GM19239 (cell line): ENCODE measurements around the gene KCNG2.
"Not testable (repeated sequence)": the region's sequence is repeated elsewhere in the genome, so short reads cannot be mapped to it uniquely, and the experiment has no call there.

Experiments
- DNase-seq: peaks from one replicate; pipeline ENCODE4 v3.0.0; 2011; ENCODE audit warnings: low spot score; ENCODE audit not compliant: insufficient read length
- FAIRE-seq: peaks from 2 replicates; lab custom pipeline; 2011; peaks lifted over from hg19 to GRCh38; lab: Jason Lieb, UNC

KCNG2 gene

DNA sequence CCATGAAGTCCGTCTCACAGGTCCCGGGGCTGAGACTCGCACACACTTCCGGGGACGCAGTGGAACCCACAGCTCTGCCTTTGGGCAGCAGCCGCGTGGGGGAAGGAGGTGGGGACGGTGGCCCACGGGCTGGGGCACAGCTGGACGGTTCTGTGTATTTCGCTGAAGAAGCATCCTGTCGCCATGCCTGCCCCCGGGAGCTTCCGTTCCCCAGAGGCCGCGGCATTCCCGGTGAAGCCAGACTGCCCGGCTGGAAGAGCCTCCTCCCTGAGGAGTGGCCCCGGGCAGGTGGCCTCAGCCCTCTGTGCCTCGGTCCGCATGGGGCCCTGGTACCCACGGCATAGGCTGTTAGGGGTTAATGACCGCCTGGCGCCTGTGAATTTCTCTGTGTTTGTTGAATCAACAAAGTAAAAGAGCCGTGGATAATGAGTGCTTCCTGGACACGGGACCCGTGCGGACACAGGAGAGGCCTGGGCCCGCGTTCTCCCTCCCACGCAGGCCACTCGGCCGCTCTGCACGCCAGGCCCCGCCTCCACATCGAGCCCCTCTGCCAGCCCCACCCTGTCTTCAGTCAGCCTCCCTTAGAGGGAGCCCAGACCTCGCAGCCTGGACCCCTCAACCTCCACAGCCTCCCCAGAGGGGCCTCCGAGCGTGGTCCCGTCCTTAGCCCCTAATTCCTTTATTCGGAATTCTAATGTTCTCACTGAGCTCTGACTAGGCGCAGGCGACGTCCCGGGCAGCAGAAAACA, 51.0 kb downstream of the KCNG2 start:
- DNase-seq (no peak), FAIRE-seq (no peak)

DNA sequence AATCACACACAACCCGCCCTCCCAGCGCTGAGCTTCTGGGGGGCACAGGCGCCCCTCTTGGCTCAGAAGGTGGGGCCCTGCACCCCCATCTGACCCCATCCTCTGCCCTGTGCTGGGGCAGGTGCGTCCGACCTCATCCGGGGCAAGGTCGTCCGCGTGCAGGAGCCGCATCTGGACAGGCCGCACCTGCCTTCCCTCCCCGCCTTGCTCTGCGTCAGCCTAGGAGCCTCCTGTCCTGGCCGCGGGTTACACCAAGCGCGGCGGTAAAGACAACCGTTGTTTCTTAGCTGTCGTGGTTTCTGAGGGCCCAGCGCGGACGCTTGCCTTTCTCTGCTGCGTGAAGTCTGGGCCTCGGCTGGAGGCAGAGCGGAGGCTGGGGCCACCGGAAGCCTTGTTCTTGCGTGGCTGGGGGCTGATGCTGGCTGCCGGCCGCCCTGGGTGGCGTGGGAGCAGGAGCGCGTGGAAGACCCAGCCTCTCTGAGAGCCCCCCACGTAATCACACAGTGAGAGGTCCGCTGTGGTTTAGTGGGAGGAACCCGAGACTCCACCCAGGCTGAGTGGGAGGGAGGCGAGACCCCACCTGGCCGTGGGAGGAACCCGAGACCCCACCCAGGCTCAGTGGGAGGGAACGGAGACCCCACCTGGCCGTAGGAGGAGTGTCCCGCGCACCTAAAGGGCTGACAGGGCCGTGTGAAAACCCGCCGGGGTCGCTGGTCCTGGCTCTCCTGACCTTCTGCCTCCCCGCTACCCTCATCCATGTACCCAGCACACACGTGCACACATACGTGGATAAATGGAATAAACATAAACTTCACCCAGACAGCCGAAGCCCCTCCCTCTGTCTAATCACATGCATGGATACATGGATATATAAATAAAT, 51.8 kb downstream of the KCNG2 start:
- DNase-seq (no peak), FAIRE-seq (no peak)

DNA sequence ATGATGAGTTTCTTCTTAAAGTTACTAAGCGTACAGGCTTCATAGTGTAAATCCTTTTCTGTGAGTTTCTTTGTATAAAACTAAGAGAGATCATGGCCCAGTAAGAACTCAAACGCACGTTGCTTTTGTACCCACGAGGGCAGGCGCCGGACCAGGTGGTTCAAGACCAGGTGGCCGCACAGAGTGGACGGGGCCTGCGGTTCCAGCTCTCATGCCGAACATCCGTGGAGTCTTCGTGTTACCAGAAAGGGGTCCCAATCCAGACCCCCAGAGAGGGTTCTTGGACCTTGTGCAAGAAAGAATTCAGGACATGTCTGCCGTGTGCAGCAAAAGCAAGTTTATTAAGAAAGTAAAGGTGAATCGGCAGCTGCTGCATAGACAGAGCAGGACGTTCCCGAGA, 53.0 kb downstream of the KCNG2 start:
- DNase-seq, result no peak
- no peak for FAIRE-seq

DNA sequence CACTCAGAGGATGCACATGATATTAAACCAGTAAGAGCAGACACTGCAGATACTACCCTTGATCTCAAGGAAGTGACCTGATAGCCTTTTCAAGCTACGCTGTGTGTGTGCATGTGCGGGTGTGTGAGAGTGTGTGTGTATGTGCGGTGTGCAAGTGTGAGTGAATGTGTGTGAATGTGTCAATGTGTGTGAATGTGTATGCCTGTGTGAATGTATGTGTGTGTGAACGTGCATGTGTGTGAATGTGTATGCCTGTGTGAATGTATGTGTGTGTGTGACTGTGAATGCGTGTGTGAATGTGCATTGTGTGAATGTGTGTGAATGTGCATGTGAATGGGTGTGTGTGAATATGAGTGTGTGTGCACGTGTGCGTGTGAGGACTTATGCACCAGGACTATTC, 53.8 kb downstream of the KCNG2 start:
- DNase-seq, result no peak
- FAIRE-seq, result no peak

DNA sequence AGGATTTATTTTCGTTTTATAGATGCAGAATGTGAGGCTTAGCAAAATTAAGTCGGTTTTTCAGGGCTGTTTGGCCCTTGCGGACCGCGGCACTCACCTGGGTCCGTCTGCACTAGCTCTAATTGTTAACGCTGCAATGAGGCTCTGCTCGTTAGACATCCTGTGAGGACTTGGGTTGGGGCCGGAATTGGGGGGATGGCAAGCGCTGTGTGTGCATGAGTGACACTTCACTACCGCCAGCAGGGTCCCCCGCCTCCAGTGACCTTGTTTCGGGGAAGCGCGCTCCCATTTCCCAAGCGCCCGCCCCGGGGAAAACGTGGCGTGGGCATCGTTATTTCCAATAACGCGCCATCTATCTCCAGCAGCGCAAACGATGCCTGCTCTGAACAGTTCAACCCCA, 54.2 kb downstream of the KCNG2 start:
- DNase-seq, result no peak
- FAIRE-seq, result no peak

DNA sequence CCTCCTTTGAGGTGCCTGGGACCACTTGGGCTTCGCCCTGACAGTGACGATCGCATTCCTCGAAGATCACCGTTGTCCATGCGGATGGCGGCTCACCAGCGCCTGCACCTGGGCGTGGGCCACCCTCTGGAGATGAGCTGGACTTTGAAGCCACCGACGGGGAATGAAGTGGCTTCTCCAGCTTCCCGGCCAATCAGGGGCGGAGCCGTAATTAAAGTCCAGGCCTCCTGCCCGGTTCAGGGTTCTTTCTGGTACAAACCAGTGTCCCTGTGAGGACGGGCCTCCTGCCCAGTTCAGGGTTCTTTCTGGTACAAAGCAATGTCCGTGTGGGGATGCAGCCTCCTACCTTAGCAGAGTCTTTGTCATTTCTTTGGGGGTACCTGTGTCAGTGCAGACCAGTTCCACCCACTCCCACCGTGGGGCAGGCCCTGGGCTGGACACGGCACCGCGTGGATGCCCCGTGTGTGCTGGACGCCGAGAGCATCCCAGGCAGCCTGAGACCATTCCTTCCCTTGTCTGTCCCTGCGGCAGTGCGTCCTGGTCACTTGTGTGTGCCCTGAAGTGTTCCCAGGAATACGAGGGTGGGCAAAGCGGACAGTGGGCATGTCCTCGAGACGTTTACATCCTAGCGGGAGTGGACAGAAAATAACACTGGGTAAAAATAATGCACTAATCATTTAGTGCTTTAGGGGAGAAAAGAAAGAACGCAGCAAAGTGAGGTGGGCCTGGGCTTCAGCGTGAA, 55.0 kb downstream of the KCNG2 start:
- DNase-seq (no peak), FAIRE-seq (no peak)

DNA sequence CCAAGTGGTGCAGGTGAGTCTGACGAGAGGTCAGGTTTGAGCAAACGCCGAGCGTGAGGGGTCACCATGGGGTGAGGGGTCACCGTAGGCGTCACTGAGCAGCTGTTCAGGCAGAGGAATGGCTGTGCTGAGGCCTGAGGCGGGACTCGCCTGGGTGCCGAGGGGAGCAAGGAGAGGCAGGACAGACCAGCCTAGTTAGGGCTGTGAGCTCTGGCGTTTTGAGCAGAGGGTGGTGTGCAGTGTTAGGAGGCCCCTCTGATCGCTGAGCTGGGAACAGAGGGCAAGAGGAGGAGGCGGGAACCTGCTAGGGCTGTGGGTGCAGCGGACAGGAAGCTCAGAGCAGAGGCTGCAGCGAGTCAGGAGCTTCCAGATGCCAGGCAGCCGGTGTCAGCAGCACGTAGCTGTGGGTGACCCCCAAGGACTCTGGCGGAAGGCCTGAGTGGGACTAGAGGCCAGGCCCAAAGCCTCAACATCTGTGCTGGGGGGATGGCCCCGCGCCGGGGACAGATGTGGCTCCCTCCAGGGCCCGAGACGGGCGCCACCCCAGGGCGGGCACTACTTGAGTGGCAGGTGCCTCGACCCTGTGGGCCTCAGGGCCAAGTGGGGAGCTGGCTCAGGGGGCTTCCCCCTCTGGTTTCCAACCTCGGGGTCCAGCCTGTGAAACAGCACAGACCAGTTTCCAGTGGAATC, 55.7 kb downstream of the KCNG2 start:
- no peak for FAIRE-seq
- no peak for DNase-seq

DNA sequence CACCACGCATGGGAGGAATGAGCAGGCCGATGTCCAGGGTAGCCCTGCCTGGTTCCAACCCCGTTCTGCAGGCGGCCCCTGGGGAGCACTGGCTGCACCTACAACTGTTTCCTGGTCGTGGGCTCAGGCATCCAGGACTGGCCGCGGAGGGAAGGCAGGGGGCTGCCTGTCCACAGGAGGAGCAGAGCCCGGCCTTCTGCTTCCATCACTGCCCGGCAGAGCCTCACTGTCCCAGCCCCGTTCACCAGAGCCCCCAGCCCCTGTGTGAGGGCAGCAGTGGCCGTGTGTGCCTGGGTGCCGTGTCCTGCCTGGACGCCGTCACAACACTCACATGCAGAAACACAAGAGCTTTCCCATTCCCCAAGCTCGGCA, 56.2 kb downstream of the KCNG2 start:
- no peak for DNase-seq
- FAIRE-seq, result no peak

DNA sequence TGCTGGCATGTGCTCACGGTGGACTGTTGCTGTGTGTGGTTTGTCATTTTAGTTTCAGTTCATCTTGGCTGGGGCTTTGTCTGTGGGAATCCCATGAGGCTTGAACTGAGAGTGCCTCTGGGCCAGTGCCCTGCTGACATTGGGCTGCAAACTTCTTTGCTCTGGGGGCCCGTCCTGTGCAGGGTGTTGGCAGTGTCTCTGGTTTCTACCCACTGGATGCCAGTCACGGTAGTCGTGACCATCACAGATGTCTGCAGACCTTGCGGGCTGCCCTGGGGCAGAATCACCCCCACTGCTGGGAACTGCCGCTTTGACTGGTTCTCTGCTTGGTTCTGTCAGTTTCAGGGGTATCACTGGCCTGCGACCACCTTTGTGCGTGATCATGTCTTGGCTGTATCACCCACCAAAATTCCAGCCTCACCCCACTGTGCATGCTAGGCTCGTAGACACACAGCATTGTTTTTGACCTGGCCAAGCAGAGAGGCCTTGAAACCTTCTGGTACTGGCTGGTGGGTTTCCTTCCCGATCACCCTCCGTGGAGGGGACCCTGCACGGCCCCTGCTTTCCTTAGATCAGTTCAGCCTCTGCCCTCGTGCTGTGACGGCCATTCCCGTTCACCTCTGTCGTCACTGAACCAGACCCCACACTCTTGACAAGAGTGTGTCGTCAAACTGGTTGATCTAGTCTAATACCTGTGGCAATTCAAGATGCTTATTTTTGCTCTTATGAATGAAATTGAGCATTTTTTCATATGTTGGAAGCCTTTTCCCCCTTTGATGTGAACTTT, 57.6 kb downstream of the KCNG2 start:
- peak; percentile 95 for FAIRE-seq
- peak; percentile 85 for DNase-seq

DNA sequence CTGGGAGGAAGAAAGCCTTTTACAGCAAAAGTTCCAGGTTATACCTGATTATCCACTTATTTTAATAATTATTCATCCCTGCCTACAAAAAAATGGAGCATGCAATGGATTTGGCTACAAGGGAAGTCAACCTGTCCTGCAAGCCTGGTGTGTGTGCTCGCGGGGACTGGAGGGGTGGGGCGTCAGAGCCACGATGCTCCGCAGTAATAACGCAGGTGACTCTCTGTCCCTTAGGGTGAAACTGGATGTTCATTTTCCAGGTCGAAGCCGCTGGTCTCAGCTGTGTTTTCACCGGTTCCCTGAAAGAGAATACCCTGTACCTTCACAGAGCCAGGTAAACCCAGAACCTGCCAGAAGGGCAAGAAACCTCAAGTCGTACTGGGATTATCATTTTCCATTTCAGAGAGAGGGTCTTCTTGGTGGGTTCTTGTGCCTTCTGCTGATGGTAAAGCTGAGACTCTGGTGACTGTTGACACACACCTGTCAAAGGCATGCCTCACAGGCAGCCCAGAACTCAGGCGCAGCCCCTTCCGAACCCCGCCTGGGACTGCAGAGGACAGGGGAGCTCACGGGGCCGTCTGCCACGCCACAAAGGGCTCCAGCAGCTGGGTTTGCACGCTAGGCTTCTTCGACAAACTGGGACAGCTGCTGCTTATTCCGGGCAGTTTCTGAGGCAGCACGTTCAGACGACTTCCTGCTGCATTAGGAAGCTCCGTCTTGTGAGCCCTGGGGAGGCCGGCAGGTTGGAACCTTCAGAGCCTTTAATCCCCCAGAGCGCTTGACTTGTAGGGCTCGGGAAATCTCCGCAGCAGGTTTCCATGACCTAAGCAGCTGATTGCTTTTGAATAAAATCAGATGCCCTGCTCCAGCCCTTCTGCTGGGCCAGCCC, 58.6 kb downstream of the KCNG2 start:
- peak; percentile 44 for FAIRE-seq

DNA sequence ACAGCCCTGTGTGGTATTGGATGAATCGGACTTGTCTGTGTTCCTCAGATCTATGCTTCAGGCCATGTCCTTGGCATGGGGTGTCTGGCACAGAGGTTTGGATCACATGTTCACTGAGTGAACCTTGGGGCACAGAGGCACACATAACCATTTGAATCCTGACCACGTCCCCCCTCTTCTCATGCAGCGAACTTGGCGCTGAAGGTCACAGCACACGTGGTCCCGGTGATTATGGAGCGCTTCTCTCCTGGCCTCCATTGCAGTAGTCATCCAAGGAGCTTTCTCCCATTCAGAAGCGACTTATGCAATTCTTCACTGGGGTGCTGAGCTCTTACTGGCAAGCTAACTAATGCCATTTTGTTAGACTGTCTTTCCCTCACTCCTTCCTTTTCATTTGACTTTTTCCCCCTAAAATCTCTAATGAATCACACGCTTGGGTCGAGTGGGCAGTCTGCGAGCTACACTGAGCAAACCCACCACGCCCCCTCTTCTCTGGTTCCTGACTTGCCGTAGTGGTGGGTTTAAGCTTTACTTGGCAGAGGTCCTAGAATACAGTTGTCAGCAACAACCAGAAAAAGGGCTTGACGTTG, 59.4 kb downstream of the KCNG2 start:
- FAIRE-seq (no peak), DNase-seq (no peak)

More for the DNA sequence above, 58.6 kb downstream of the KCNG2 start:
- peak; percentile 84 for DNase-seq

DNA sequence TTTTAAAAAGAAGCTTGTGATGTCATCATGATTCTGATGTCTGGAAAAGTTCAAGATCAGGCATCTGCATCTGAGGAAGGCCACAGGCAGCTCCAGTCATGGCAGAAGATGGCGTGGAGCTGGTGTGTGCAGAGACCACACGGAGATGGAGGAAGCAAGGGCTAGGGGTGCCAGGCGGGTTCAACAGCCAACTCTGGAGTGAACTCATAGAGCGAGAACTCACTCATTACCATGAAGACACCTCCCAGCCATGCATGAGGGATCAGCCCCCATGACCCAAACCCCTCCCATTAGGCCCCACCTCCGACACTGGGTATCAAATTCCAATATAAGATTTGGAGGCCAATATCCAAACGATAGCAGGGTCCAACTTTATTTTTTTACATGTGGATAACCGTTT, 61.6 kb downstream of the KCNG2 start:
- FAIRE-seq (no peak), DNase-seq (no peak)

DNA sequence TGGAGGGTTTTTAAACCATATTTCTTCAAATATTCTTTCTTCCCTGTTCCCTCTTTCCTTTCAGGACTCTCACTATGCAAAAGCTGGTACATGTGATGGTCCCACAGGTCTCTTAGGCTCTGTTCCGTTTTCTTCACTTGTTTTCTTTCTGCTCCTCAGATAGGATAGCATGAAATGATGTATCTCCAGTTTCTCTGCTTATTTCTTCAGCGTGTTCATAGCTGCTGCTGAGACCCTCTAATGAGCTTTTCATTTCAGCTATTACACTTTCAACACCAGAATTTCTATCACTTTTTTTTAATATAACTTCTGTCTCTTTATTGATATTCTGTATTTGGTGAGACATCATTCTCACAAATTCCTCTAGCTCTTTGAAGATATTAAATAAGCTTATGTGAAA, 63.9 kb downstream of the KCNG2 start:
- FAIRE-seq (no peak), DNase-seq (no peak)

DNA sequence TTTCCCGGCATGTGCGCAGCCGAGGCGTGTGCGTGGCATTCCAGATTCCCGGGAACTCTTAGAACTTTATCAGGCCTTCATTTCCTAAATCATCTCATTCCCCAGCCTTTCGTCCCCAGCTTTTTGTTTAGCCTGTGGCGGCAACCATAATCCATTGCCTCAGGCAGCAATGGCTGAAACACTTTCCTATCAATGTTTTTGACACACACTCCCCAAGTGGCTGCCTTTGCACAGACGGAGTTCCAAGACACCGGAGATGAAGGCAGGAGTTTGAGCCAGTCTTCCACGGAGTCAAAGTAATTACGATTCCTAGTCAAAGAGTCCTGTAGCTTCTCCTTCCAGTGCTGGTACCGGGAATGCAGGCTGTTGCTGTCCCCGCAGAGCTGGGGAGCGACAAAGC, 64.8 kb downstream of the KCNG2 start:
- no peak for DNase-seq
- no peak for FAIRE-seq

DNA sequence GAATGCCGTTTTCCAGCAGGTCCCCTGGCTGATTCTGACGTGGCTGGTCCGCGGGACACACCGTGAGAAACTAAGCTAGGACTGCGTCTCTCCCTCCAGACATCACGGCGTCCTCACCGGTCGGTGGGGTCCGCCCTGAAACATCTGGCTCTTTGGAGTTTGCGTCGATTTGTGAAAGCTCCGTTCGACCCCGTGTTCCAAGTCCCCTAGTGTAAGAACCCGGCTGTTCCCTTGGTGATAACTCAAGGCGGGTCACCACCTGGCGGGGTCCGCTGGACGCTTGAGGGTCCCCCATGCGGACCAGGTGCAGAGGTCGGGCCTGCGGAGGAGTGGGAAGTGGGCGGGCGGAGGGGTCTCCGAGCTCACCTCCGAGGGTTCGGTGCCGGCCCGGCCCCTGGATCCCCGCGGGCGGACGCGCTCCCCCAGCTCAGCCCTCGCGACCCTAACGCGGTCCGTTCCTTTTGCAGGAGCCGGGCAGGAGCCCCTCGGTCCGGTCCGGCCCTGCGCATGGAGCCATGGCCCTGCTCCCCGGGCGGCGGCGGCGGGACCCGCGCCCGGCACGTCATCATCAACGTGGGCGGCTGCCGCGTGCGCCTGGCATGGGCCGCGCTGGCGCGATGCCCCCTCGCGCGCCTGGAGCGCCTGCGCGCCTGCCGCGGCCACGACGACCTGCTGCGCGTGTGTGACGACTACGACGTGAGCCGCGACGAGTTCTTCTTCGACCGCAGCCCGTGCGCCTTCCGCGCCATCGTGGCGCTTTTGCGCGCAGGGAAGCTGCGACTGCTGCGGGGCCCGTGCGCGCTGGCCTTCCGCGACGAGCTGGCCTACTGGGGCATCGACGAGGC, 65.6 kb downstream of the KCNG2 start:
- no peak for FAIRE-seq
- DNase-seq, result no peak

DNA sequence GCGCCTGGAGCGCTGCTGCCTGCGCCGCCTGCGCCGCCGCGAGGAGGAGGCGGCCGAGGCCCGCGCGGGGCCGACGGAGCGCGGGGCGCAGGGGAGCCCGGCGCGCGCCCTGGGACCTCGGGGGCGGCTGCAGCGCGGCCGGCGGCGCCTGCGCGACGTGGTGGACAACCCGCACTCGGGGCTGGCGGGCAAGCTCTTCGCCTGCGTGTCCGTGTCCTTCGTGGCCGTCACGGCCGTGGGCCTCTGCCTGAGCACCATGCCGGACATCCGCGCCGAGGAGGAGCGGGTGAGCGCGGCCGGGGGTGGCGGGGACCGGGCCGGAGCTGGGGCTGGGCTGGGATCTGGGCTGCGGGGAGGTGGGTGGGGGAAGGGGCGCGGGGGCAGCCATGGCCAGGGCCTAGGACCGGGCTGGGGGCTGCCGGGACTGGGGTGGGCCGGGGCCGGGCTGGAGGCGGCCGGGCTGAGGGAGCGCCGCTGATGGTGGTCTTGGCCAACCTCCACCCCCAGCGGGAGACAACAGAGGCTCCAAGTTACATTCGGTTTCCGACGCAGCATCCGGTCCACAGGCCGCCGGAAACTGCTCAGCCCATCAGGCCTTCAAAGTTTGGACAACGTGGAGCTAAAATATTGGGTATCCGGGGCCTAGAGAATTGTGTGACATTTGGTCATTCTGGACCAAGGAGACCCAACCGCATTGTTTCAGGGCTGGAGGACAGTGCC, 66.4 kb downstream of the KCNG2 start:
- no peak for FAIRE-seq
- no peak for DNase-seq

DNA sequence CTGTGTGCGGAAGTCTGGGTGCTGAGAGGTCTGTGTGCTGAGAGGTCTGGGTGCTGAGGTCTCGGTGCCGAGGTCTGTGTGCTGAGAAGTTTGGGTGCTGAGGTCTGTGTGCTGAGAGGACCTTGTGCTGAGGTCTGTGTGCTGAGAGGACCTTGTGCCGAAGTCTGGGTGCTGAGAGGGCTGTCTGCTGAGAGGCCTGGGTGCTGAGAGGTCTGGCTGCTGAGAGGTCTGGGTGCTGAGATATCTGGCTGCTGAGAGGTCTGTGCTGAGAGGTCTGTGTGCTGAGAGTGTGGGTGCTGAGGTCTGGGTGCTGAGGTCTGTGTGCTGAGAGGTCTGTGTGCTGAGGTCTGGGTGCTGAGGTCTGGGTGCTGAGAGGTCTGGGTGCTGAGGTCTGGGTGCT, 67.2 kb downstream of the KCNG2 start:
- DNase-seq, FAIRE-seq: not testable (repeated sequence)
